ENCODE results near the gene NRXN3. TPM values are rescaled to one million over a fixed set of nuclear protein-coding genes. Genes with fewer than 3 reads are reported as not detected.

The NRXN3 gene
- total and polyA plus RNA-seq, 8 donors: 1.3 to 7.6 (median 1.5) TPM

DNA sequence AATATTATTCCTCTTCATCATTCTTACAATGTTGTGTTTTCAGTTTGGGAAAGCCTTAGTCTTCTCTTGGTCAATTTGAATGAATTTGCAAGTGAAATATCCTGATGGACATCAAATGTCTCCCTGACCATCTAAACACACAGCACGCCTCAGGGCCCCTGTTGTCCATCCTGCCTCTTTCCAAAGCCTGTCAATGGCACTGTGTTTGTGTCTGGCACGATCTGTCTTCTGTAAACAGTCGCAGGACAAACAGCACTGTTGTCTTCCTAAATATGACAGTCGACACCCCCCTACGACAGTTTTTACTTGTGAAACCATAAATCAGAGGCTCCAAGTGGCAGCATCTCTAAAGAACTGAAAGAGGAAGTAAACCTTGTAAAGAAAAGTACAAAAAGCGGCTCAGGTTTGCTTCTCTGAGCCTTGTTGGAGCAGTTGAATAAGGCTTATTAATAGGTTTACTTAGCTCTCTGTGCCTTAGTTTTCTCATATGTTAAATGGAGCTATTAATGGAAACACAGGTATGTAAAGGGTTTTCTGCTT is 285.8 kb downstream of the NRXN3 start:
- DNase-seq: no peak
- Histone ChIP-seq H3K27ac (no peak overlapping the region), H3K4me3 (no peak overlapping the region), H3K36me3 (no peaks in the 10 kb centered on the region), H3K9me3 (no peaks in the 10 kb centered on the region), H3K4me1 (no peaks in the 10 kb centered on the region), H3K27me3 (no peaks in the 10 kb centered on the region)
- TF ChIP-seq, protein P1, sequence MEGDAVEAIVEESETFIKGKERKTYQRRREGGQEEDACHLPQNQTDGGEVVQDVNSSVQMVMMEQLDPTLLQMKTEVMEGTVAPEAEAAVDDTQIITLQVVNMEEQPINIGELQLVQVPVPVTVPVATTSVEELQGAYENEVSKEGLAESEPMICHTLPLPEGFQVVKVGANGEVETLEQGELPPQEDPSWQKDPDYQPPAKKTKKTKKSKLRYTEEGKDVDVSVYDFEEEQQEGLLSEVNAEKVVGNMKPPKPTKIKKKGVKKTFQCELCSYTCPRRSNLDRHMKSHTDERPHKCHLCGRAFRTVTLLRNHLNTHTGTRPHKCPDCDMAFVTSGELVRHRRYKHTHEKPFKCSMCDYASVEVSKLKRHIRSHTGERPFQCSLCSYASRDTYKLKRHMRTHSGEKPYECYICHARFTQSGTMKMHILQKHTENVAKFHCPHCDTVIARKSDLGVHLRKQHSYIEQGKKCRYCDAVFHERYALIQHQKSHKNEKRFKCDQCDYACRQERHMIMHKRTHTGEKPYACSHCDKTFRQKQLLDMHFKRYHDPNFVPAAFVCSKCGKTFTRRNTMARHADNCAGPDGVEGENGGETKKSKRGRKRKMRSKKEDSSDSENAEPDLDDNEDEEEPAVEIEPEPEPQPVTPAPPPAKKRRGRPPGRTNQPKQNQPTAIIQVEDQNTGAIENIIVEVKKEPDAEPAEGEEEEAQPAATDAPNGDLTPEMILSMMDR (IDR thresholded peaks at IDR 0.05): no peak
- intact Hi-C loops (cut with DNase I): no loop called here
- no peak for ATAC-seq

DNA sequence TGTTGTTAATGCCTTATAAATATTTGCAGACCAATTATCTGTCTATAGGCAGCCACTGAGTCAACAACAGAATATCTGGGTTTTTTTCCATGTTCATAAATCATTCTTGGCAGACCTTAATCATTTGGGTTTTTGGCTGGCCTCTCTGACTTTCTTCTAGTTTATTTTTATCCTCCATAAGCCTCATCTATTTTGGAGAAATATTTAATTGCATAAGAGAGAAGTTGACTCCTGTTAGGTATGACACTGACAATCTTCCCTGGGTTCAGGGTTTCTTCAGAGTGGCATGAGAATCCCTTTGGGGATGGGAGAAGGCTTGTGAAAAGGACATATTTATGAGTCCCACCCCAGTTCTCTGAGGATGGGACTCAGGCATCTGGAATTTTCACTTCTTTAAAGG is 299.8 kb downstream of the NRXN3 start:
- Histone ChIP-seq H3K27me3 (no peaks in the 10 kb centered on the region), H3K9me3 (peaks cover 0 to 4% of the 10 kb centered on the region in 2 donors), H3K4me1 (no peaks in the 10 kb centered on the region), H3K36me3 (no peaks in the 10 kb centered on the region), H3K4me3 (no peak overlapping the region), H3K27ac (no peak overlapping the region)
- intact Hi-C loops (cut with DNase I): no loop called here
- no peak for DNase-seq
- TF ChIP-seq, protein P1 (IDR thresholded peaks at IDR 0.05): no peak
- no peak for ATAC-seq

DNA sequence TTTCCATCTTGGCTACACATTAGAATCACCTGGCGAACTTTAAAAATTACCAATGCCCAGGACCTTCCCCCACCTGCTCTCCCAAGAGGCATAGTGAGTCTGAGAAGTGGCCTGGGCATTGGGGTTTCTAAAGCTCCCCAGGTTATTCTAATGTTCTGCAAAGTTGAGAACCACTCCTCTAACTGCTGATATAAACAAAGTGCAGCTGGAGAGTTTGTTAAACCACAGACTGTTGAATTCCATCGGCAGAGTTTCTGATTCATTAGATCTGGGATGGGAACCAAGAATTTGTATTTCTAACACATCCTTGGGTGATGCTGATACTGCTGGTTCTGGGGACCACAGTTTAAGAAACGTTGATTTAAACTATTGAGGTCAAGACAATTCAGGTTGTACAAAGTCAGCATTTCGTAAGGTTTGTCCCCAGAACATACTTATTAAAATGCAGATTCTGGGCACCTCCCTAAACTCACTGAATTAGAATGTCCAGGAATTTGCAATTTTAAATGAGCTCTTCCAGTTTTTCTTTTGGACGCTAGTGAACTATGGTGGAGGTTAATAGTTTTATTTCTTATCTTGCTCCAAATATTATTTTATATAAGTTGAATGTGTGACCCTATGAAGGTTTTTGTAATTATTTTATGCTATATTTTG is 309.1 kb downstream of the NRXN3 start:
- Histone ChIP-seq H3K27me3 (no peaks in the 10 kb centered on the region), H3K4me1 (no peaks in the 10 kb centered on the region), H3K36me3 (no peaks in the 10 kb centered on the region), H3K9me3 (no peaks in the 10 kb centered on the region), H3K27ac (no peak overlapping the region), H3K4me3 (no peak overlapping the region)
- DNase-seq (no peak), ATAC-seq (no peak)
- TF ChIP-seq, protein P1 (IDR thresholded peaks at IDR 0.05): no peak
- intact Hi-C loops (cut with DNase I): no loop called here

DNA sequence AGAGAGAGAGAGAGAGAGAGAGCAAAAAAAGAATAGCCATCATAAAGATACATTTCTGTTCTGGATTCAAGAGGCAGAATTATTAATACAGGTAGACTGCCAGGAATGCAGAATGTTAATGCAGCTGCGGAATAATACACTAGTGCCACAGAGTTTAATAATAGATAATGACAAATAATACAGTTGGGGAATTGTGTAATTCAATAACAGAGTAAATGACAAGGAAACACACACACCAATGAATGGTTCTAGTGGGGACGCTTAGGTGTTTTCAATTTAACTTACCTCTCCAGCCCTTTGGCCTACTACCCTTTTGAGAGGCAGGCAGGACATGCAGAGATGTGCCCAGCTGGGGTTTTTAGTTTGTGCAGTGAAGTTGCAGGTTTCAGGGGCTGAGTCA is 313.9 kb downstream of the NRXN3 start:
- Histone ChIP-seq H3K4me3 (no peak overlapping the region), H3K4me1 (no peaks in the 10 kb centered on the region), H3K36me3 (no peaks in the 10 kb centered on the region), H3K9me3 (no peaks in the 10 kb centered on the region), H3K27me3 (no peaks in the 10 kb centered on the region), H3K27ac (no peak overlapping the region)
- TF ChIP-seq, protein P1 (IDR thresholded peaks at IDR 0.05): no peak
- ATAC-seq (no peak), DNase-seq (no peak)
- intact Hi-C loops (cut with DNase I): no loop called here

DNA sequence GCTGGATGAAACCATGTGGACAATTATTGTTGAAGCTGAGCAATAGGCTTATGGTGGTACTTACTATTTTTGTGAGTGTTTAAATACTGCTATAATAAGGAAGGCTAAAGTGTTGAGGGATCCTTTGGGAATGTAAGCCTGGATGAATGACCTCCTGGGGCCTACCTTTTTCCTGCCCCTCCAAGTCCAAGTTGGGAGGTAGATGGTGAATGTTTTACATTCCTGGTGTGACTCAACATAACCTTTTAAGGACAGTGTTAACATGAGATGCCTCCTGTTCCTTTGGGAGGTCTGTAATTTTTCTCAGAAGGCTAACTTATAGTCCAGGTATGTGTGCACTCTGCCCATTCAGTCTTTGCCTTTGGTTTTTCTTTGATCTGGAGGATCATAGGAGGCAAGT is 315.9 kb downstream of the NRXN3 start:
- H3K36me3 ChIP-seq: no peaks in the 10 kb centered on the region
- intact Hi-C loops (cut with DNase I): no loop called here
- H3K27me3 ChIP-seq: no peaks in the 10 kb centered on the region
- no peak for ATAC-seq
- H3K4me3 ChIP-seq: no peak overlapping the region
- no peak overlapping the region for H3K27ac ChIP-seq
- DNase-seq: no peak
- H3K9me3 ChIP-seq: no peaks in the 10 kb centered on the region
- TF ChIP-seq, protein P1 (IDR thresholded peaks at IDR 0.05): no peak
- H3K4me1 ChIP-seq: no peaks in the 10 kb centered on the region

Data from left lung (tissue), 10 donors.